Suprapubic skin (tissue), 4 donors: ENCODE data around the gene MAP2K5. TPM values are rescaled to one million over a fixed set of nuclear protein-coding genes. Genes with fewer than 3 reads are reported as not detected.

ENCODE experiments used
- DNase-seq, 2 donors: peaks; one replicate each; pipeline ENCODE4 v3.0.0-alpha.2; 2019; ENCODE audit warnings: low spot score in 2 of 2
- H3K27ac ChIP-seq: fragments of 200-600 bp; sonication (generic); one replicate; pipeline ENCODE4 v1.5.1; 2019
- H3K27me3 ChIP-seq: fragments of 200-600 bp; sonication (generic); one replicate; pipeline ENCODE4 v1.5.1; 2019
- H3K36me3 ChIP-seq: fragments of 200-600 bp; sonication (generic); one replicate; pipeline ENCODE4 v1.5.1; 2019
- H3K4me1 ChIP-seq: fragments of 200-600 bp; sonication (generic); one replicate; pipeline ENCODE4 v1.5.1; 2019
- H3K4me3 ChIP-seq: fragments of 200-600 bp; sonication (generic); one replicate; pipeline ENCODE4 v1.5.1; 2019; ENCODE audit warnings: mild to moderate bottlenecking
- H3K9me3 ChIP-seq: fragments of 200-600 bp; sonication (generic); one replicate; pipeline ENCODE4 v1.5.1; 2019
- EP300 ChIP-seq: sonication (generic); formaldehyde crosslinking; IDR thresholded peaks from one replicate; pipeline ENCODE4 v1.6.1; 2017; ENCODE audit warnings: antibody characterized with exemption
- POLR2A ChIP-seq, 2 donors: fragments of 450-650 bp; IDR thresholded peaks; one replicate each; pipeline ENCODE4 v1.6.1; 2017; ENCODE audit warnings: antibody characterized with exemption in 2 of 2, mild to moderate bottlenecking in 2 of 2, moderate library complexity in 2 of 2
- POLR2AphosphoS5 ChIP-seq, 3 donors: sonication (generic); formaldehyde crosslinking; IDR thresholded peaks; one replicate each; pipeline ENCODE4 v1.6.1; 2017; ENCODE audit warnings: antibody characterized with exemption in 3 of 3
- whole genome bisulfite sequencing: methylation state at CpG from one replicate; pipeline ENCODE4 v1.1.5; 2018; 5-methylcytosine and 5-hydroxymethylcytosine counted together
- total RNA-seq, 4 donors: library from RNA; depleted of rRNA; stranded (reverse); fragments of >200 nt; gene quantifications; one replicate each; pipeline ENCODE4 v1.1.0, GENCODE V29; 2016
- TF ChIP-seq, protein P1 (sequence below), 2 donors: fragments of 200-600 bp in 1 of 2; fragments of 450-650 bp in 1 of 2; sonication (generic) in 1 of 2; IDR thresholded peaks; one replicate each; pipeline ENCODE4 v1.5.1; 2016 to 2019; ENCODE audit warnings: antibody characterized with exemption in 2 of 2, mild to moderate bottlenecking in 1 of 2, moderate library complexity in 1 of 2

The MAP2K5 gene
- total RNA-seq, 4 donors from 2014 or later, result 9.5 to 18.5 (median 10.2) TPM

DNA sequence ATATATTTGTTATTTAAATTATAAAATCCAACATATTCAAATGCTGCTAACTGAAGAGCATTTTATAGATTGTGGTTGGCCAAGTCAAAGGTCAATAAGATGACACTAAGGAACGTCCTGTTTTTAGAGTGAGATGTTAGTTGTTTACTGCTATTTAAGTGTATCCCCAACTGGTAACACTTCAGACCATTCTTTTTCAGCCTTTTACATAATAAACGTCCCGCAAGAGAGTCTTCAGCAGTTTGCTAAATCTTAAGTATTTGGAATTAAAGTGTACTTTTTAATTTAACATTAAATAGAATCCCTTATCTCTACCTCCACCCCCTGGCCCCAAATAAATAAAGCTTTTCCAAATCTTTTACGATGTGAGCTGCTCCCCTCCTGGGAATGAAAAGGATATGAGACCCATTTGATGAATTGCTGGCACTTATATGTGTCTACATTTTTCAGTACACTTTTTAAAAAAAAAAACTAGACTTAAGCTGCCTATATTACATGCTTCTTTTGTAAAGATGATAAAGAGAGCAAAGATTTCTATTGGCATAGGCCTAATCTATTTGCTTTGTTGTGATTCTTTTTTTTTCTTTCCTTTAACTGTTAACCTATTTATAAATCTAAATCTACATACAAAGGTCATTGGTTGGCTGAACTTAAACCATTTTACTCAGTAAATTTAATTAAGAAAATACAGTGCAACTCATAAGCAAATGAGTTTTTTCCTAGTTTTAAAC lies 181.0 kb downstream of the MAP2K5 start:
- WGBS, result 82% methylated on average over 4 of the region's 4 CpGs

DNA sequence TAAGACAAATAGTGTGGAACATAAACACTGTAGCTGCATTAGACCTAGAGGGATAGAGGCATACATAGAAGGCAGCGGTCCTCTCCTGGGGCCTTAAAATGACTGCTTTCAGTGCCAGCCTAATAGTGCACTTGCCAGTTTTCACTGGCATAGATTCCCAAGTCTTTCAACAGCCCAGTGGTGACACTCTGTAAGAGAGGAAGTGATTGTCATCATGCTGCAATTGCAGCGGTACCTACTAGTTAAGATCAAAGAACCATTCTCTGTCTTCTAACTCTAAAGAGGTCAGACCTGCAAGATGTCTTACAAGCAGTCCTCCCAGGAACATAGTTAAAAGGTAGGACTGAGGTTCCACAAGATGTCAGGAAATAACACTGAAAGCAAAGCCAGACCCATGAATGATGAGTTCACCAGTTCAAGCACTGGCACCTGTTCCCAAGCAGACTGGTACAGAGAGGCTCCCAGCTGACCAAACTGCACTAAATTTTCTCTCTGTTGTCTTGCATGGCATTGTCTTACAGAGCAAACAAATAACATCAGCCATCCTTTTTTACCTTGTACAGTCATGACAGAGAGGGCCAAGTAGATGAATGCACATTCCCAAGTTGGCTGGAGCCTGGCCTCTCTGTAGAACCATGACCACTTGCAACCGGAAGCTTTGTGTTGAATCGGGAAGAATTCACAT lies 182.3 kb downstream of the MAP2K5 start:
- H3K36me3 ChIP-seq, result no peaks in the 10 kb centered on the region
- no peak overlapping the region for H3K4me3 ChIP-seq
- TF ChIP-seq, protein P1, sequence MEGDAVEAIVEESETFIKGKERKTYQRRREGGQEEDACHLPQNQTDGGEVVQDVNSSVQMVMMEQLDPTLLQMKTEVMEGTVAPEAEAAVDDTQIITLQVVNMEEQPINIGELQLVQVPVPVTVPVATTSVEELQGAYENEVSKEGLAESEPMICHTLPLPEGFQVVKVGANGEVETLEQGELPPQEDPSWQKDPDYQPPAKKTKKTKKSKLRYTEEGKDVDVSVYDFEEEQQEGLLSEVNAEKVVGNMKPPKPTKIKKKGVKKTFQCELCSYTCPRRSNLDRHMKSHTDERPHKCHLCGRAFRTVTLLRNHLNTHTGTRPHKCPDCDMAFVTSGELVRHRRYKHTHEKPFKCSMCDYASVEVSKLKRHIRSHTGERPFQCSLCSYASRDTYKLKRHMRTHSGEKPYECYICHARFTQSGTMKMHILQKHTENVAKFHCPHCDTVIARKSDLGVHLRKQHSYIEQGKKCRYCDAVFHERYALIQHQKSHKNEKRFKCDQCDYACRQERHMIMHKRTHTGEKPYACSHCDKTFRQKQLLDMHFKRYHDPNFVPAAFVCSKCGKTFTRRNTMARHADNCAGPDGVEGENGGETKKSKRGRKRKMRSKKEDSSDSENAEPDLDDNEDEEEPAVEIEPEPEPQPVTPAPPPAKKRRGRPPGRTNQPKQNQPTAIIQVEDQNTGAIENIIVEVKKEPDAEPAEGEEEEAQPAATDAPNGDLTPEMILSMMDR (IDR thresholded peaks at IDR 0.05), result no peak
- TF ChIP-seq POLR2A (IDR thresholded peaks at IDR 0.05) (no peak), POLR2AphosphoS5 (IDR thresholded peaks at IDR 0.05) (no peak), EP300 (no peak)
- no peak for DNase-seq
- 87% methylated on average over 4 of the region's 4 CpGs for WGBS
- H3K4me1 ChIP-seq, result peaks cover 5% of the 10 kb centered on the region
- H3K27me3 ChIP-seq, result no peaks in the 10 kb centered on the region
- H3K9me3 ChIP-seq, result no peaks in the 10 kb centered on the region
- no peak overlapping the region for H3K27ac ChIP-seq

More for the DNA sequence above, 181.0 kb downstream of the MAP2K5 start:
- Histone ChIP-seq H3K27ac (no peak overlapping the region), H3K36me3 (no peaks in the 10 kb centered on the region), H3K4me1 (peaks cover 5% of the 10 kb centered on the region), H3K9me3 (no peaks in the 10 kb centered on the region), H3K27me3 (no peaks in the 10 kb centered on the region), H3K4me3 (no peak overlapping the region)
- TF ChIP-seq POLR2AphosphoS5 (IDR thresholded peaks at IDR 0.05), result no peak
- no peak for TF ChIP-seq POLR2A (IDR thresholded peaks at IDR 0.05)
- TF ChIP-seq, protein P1 (IDR thresholded peaks at IDR 0.05), result no peak
- TF ChIP-seq EP300, result no peak
- no peak for DNase-seq

DNA sequence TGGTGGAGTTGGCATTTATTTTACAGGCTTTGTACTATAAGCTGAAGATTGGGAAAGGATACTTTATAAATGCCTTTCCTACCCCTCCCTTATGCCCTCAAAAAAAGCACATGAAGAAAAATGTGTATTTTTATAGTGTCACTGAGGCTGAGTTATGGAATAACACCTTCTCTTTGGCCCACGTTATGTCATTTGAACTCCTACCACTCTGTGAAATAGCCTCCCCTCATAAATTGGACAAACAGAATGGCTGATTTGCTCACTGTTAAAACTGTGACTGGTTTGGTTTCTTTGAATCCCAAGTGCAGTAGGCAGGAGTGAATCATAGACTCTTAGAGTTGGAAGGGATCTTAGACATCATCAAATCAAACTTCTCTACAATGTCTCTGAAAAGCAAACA lies 187.6 kb downstream of the MAP2K5 start:
- Histone ChIP-seq H3K9me3 (no peaks in the 10 kb centered on the region), H3K27me3 (no peaks in the 10 kb centered on the region)

DNA sequence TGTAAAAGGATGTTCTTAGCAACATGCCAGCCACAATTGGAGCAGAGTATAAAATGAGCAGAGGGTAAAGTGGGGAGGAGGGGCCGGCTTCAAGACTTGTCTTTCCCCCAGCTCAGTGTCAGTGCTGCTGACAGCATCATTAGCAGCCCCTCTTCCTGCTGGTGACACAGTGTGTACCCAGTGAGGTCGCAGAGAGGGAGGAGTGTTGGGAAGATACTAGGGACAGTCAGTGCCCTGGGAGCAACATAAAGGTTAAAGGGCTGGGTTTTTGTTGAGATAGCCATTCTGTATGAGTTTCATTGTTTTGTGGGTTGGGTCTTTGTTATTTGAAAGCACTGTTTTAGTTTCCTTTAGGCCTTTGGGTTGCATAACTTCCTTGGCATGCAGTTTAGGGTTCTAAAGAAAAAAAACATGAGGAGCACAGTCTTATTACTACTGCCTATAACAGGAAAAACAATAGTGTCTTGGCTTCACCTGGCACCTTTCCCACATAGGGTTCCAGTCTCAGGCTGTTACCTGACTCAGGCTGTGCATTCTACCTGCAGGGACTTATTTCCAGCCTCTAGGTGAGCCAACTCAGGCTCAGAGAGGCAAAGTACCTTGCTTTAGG lies 188.7 kb downstream of the MAP2K5 start:
- Histone ChIP-seq H3K4me1 (peaks cover 9% of the 10 kb centered on the region), H3K27ac (no peak overlapping the region), H3K4me3 (no peak overlapping the region), H3K27me3 (no peaks in the 10 kb centered on the region), H3K9me3 (no peaks in the 10 kb centered on the region), H3K36me3 (no peaks in the 10 kb centered on the region)
- WGBS, result 37% methylated on average over 2 of the region's 2 CpGs
- no peak for DNase-seq
- TF ChIP-seq POLR2A (IDR thresholded peaks at IDR 0.05) (no peak), EP300 (no peak), POLR2AphosphoS5 (IDR thresholded peaks at IDR 0.05) (no peak)
- TF ChIP-seq, protein P1 (IDR thresholded peaks at IDR 0.05), result no peak

More for the DNA sequence above, 187.6 kb downstream of the MAP2K5 start:
- Histone ChIP-seq H3K4me3 (no peak overlapping the region), H3K36me3 (no peaks in the 10 kb centered on the region), H3K4me1 (peaks cover 9% of the 10 kb centered on the region), H3K27ac (no peak overlapping the region)
- 90% methylated on average over 1 of the region's 1 CpG for WGBS
- DNase-seq, result no peak
- TF ChIP-seq POLR2A (IDR thresholded peaks at IDR 0.05) (no peak), POLR2AphosphoS5 (IDR thresholded peaks at IDR 0.05) (no peak), EP300 (no peak)
- TF ChIP-seq, protein P1 (IDR thresholded peaks at IDR 0.05), result no peak

DNA sequence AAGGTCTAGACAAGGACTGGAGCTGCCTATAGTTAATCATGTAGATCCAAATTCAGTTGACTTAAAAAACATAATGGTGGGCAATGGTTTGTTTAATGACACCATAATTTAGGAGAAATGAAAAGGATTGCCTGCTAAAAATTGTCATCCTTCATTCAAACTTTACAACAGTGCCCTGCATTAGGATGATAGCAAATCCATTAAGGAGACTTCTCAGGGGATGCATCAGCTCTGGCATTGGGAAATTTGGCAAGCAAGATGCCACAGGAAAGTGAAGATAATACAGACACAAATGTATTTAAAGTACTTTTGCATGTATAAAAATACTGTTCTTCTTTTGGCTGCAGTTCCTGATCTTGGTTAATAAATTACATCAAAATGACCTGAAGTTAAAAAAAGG lies 189.7 kb downstream of the MAP2K5 start:
- H3K9me3 ChIP-seq, result no peaks in the 10 kb centered on the region
- no peak for DNase-seq
- H3K4me3 ChIP-seq, result no peak overlapping the region
- H3K36me3 ChIP-seq, result no peaks in the 10 kb centered on the region
- TF ChIP-seq POLR2AphosphoS5 (IDR thresholded peaks at IDR 0.05) (no peak), POLR2A (IDR thresholded peaks at IDR 0.05) (no peak), EP300 (no peak)
- TF ChIP-seq, protein P1 (IDR thresholded peaks at IDR 0.05), result no peak
- H3K27ac ChIP-seq, result no peak overlapping the region
- H3K4me1 ChIP-seq, result peaks cover 9% of the 10 kb centered on the region
- H3K27me3 ChIP-seq, result no peaks in the 10 kb centered on the region
